Measurements from ENCODE around the gene ROPN1.
"Not testable (repeated sequence)": the region's sequence is repeated elsewhere in the genome, so short reads cannot be mapped to it uniquely, and the experiment has no call there.

The ROPN1 gene

GRCh38 chr3:124001366-124001765 is 9.4 kb upstream of the ROPN1 start:
- not testable (repeated sequence) for H3K27ac ChIP-seq (ENCODE audit: low read length); H3K9me2 ChIP-seq (replicated peaks; ENCODE audit: insufficient read depth, low read length); H3K4me1 ChIP-seq (ENCODE audit: low read length); H3K9ac ChIP-seq (ENCODE audit: low read length); H3K4me3 ChIP-seq (ENCODE audit: low read length); H4K20me1 ChIP-seq (ENCODE audit: insufficient read depth, low read length); H3K4me2 ChIP-seq (ENCODE audit: low read depth, low read length); DNase-seq; H3F3A ChIP-seq (ENCODE audit: insufficient read depth, low read length); H3K36me3 ChIP-seq (replicated peaks; ENCODE audit: insufficient read depth, low read length); H2AFZ ChIP-seq (ENCODE audit: low read length); H3K27me3 ChIP-seq (replicated peaks; ENCODE audit: insufficient read depth, low read length); H3K79me2 ChIP-seq (ENCODE audit: low read length); H3K9me3 ChIP-seq (replicated peaks; ENCODE audit: insufficient read depth, low read length)

GRCh38 chr3:123997543-123997942 is 5.6 kb upstream of the ROPN1 start:
- H3K4me1 ChIP-seq (ENCODE audit: low read length), result peaks cover 4% of the 10 kb centered on the region; the same call in 1 of the 2 replicates
- H3K36me3 ChIP-seq (replicated peaks; ENCODE audit: insufficient read depth, low read length), result no peaks in the 10 kb centered on the region
- no peak overlapping the region for H3K9ac ChIP-seq (ENCODE audit: low read length)
- H2AFZ ChIP-seq (ENCODE audit: low read length), result no peak overlapping the region
- H3K79me2 ChIP-seq (ENCODE audit: low read length), result no peaks in the 10 kb centered on the region
- H3K27me3 ChIP-seq (replicated peaks; ENCODE audit: insufficient read depth, low read length), result no peaks in the 10 kb centered on the region
- H3K9me2 ChIP-seq (replicated peaks; ENCODE audit: insufficient read depth, low read length), result no peaks in the 10 kb centered on the region
- no peak overlapping the region for H3K27ac ChIP-seq (ENCODE audit: low read length)
- no peak for DNase-seq
- H3K9me3 ChIP-seq (replicated peaks; ENCODE audit: insufficient read depth, low read length), result no peaks in the 10 kb centered on the region
- no peaks in the 10 kb centered on the region for H4K20me1 ChIP-seq (ENCODE audit: insufficient read depth, low read length)
- no peak overlapping the region for H3K4me2 ChIP-seq (ENCODE audit: low read depth, low read length)
- H3K4me3 ChIP-seq (ENCODE audit: low read length), result no peak overlapping the region
- TF ChIP-seq EZH2phosphoT487 (IDR thresholded peaks at IDR 0.05; ENCODE audit: low read length) (no peak), CTCF (IDR thresholded peaks at IDR 0.05; ENCODE audit: low read length) (no peak), EZH2 (optimal IDR thresholded peaks at IDR 0.05; ENCODE audit: low read depth, low read length) (no peak)
- H3F3A ChIP-seq (ENCODE audit: insufficient read depth, low read length), result no peaks in the 10 kb centered on the region

- H3K4me1 ChIP-seq (ENCODE audit: low read length), result no peaks in the 10 kb centered on the region
- H3K27me3 ChIP-seq (replicated peaks; ENCODE audit: insufficient read depth, low read length), result peaks cover 6% of the 10 kb centered on the region; the same call in 1 of the 2 replicates
- no peak overlapping the region for H2AFZ ChIP-seq (ENCODE audit: low read length)
- no peak for DNase-seq
- no peaks in the 10 kb centered on the region for H3K9me2 ChIP-seq (replicated peaks; ENCODE audit: insufficient read depth, low read length)
- H3K4me3 ChIP-seq (ENCODE audit: low read length), result no peak overlapping the region
- no peaks in the 10 kb centered on the region for H3K79me2 ChIP-seq (ENCODE audit: low read length)
- H3K9me3 ChIP-seq (replicated peaks; ENCODE audit: insufficient read depth, low read length), result no peaks in the 10 kb centered on the region
- no peaks in the 10 kb centered on the region for H4K20me1 ChIP-seq (ENCODE audit: insufficient read depth, low read length)
- no peaks in the 10 kb centered on the region for H3K36me3 ChIP-seq (replicated peaks; ENCODE audit: insufficient read depth, low read length)
- no peak for TF ChIP-seq EZH2phosphoT487 (IDR thresholded peaks at IDR 0.05; ENCODE audit: low read length)
- H3F3A ChIP-seq (ENCODE audit: insufficient read depth, low read length), result no peaks in the 10 kb centered on the region
- no peak overlapping the region for H3K27ac ChIP-seq (ENCODE audit: low read length)
- no peak overlapping the region for H3K4me2 ChIP-seq (ENCODE audit: low read depth, low read length)
- no peak overlapping the region for H3K9ac ChIP-seq (ENCODE audit: low read length)
These were observed 1.9 kb upstream of the ROPN1 start for GRCh38 chr3:123993818-123994217.

GRCh38 chr3:123986427-123986826 is 5.5 kb downstream of the ROPN1 start:
- Histone ChIP-seq H3K79me2 (ENCODE audit: low read length) (no peaks in the 10 kb centered on the region), H3K9me2 (replicated peaks; ENCODE audit: insufficient read depth, low read length) (no peaks in the 10 kb centered on the region), H4K20me1 (ENCODE audit: insufficient read depth, low read length) (no peaks in the 10 kb centered on the region), H3K36me3 (replicated peaks; ENCODE audit: insufficient read depth, low read length) (no peaks in the 10 kb centered on the region), H3F3A (ENCODE audit: insufficient read depth, low read length) (no peaks in the 10 kb centered on the region), H3K4me1 (ENCODE audit: low read length) (no peaks in the 10 kb centered on the region), H3K4me3 (ENCODE audit: low read length) (no peak overlapping the region), H3K4me2 (ENCODE audit: low read depth, low read length) (no peak overlapping the region), H3K27ac (ENCODE audit: low read length) (no peak overlapping the region), H3K9me3 (replicated peaks; ENCODE audit: insufficient read depth, low read length) (no peaks in the 10 kb centered on the region), H3K9ac (ENCODE audit: low read length) (no peak overlapping the region), H3K27me3 (replicated peaks; ENCODE audit: insufficient read depth, low read length) (peaks cover 6% of the 10 kb centered on the region; the same call in 1 of the 2 replicates), H2AFZ (ENCODE audit: low read length) (no peak overlapping the region)
- DNase-seq, result no peak
- no peak for TF ChIP-seq CTCF (IDR thresholded peaks at IDR 0.05; ENCODE audit: low read length)
- no peak for TF ChIP-seq EZH2phosphoT487 (IDR thresholded peaks at IDR 0.05; ENCODE audit: low read length)
- TF ChIP-seq EZH2 (optimal IDR thresholded peaks at IDR 0.05; ENCODE audit: low read depth, low read length), result no peak
